Gastrocnemius medialis (tissue), 4 donors: ENCODE data around the gene KRTAP5-4.

Source experiments
- POLR2A ChIP-seq, 2 donors: fragments of 450-650 bp; IDR thresholded peaks; one replicate each; pipeline ENCODE4 v1.6.1; 2017; ENCODE audit warnings: antibody characterized with exemption in 2 of 2, mild to moderate bottlenecking in 2 of 2, moderate library complexity in 2 of 2
- TF ChIP-seq, protein P1 (sequence below), 5 experiments: fragments of 450-650 bp in 3 of 5; fragments of 200-600 bp in 2 of 5; sonication (generic) in 2 of 5; IDR thresholded peaks in 4 of 5; conservative IDR thresholded peaks in 1 of 5; 1 replicate in 4 of 5; 2 replicates in 1 of 5; pipeline ENCODE4 v1.5.1; 2016 to 2019; ENCODE audit warnings: antibody characterized with exemption in 5 of 5, mild to moderate bottlenecking in 3 of 5, moderate library complexity in 3 of 5

DNA sequence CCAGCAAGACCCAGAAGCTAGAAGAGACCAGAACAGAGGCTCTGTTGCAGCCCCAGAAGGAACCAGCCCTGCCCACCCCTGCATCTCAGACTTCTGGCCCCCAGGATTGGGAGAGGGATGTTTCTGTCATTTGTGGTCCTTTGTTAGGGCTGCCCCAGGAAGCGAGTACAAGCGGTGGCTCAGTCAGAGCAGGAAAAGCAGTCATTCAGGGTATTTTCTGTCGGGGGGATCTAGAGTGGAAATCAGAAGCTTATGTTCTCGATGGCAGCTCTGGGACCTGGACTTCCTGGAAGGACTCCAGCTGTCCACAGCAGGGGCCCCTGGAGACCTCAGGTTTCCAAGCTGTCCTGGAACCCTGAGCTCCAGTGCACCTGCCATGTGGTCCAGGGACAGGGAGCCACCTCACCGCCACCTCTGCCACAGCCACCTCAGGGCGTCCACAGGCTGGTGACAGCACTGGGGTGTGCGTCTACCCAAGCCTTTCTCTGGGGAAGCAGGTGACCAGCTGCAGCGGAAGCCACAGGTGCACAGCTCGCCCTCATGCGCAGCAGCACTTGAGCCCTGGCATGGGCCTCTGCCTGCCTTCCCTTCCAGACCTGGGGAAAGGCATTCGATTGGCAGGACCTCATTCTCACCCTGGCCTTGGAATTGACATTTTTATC lies 10.2 kb upstream of the KRTAP5-4 start:
- TF ChIP-seq, protein P1, sequence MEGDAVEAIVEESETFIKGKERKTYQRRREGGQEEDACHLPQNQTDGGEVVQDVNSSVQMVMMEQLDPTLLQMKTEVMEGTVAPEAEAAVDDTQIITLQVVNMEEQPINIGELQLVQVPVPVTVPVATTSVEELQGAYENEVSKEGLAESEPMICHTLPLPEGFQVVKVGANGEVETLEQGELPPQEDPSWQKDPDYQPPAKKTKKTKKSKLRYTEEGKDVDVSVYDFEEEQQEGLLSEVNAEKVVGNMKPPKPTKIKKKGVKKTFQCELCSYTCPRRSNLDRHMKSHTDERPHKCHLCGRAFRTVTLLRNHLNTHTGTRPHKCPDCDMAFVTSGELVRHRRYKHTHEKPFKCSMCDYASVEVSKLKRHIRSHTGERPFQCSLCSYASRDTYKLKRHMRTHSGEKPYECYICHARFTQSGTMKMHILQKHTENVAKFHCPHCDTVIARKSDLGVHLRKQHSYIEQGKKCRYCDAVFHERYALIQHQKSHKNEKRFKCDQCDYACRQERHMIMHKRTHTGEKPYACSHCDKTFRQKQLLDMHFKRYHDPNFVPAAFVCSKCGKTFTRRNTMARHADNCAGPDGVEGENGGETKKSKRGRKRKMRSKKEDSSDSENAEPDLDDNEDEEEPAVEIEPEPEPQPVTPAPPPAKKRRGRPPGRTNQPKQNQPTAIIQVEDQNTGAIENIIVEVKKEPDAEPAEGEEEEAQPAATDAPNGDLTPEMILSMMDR (IDR thresholded peaks at IDR 0.05 in 4 of 5, conservative IDR thresholded peaks at IDR 0.05 in 1 of 5): no peak
- no peak for TF ChIP-seq POLR2A (IDR thresholded peaks at IDR 0.05)
